ENCODE data around the gene UBE2O.

DNA sequence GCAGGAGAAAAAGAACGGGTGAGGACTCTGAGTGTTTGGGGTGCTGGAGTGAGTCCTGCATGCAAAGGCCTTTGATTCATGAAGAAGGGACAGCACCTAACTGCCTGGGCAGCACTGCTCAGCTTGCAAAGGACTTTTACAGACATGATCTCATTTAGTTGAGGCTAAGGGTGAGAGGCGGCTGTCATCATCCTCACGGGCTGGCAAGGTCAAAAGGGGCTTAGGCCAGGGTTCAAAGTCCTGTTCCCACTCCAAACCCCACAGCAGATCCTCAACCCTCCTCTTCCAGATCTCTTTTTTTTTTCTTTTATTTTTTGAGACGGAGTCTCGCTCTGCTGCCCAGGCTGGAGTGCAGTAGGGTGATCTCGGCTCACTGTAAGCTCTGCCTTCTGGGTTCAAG is 43.5 kb upstream of the UBE2O start:
- TF ChIP-seq, protein P1, sequence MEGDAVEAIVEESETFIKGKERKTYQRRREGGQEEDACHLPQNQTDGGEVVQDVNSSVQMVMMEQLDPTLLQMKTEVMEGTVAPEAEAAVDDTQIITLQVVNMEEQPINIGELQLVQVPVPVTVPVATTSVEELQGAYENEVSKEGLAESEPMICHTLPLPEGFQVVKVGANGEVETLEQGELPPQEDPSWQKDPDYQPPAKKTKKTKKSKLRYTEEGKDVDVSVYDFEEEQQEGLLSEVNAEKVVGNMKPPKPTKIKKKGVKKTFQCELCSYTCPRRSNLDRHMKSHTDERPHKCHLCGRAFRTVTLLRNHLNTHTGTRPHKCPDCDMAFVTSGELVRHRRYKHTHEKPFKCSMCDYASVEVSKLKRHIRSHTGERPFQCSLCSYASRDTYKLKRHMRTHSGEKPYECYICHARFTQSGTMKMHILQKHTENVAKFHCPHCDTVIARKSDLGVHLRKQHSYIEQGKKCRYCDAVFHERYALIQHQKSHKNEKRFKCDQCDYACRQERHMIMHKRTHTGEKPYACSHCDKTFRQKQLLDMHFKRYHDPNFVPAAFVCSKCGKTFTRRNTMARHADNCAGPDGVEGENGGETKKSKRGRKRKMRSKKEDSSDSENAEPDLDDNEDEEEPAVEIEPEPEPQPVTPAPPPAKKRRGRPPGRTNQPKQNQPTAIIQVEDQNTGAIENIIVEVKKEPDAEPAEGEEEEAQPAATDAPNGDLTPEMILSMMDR (IDR thresholded peaks at IDR 0.05), result no peak
- no peak for TF ChIP-seq POLR2A (IDR thresholded peaks at IDR 0.05)

Data from Peyer's patch (tissue), 4 donors.